Panc1 (cell line): ENCODE data around the gene INHA. TPM values are rescaled to one million over a fixed set of nuclear protein-coding genes. Genes with fewer than 3 reads are reported as not detected.

Experiments
- ATAC-seq: fragments of 200-7000 bp; cut with Tn5 transposase; 2 replicates; pipeline ENCODE4 v1.9.1; 2020; ENCODE audit warnings: mild to moderate bottlenecking, moderate library complexity
- BruUV-seq: library from RNA; stranded (reverse); fragments of 400-500 nt; replicated peaks from 2 replicates; lab custom pipeline; 2021; lab: Mats Ljungman, UMichigan
- CTCF ChIA-PET: fragments of 300-600 bp; sonication (Branson Sonifier 250); formaldehyde crosslinking; loops from one replicate; lab custom pipeline; 2022; ENCODE audit warnings: antibody characterized with exemption; lab: Charles Lee
- POLR2A ChIA-PET: fragments of 300-600 bp; sonication (Branson Sonifier 250); formaldehyde crosslinking; loops from one replicate; lab custom pipeline; 2022; ENCODE audit warnings: antibody characterized with exemption; lab: Charles Lee
- DNase-seq: peaks from one replicate; pipeline ENCODE4 v3.0.0-alpha.2; 2010; ENCODE audit warnings: low read depth, low spot score
- H3K27ac ChIP-seq: 2 replicates; pipeline ENCODE4 v1.5.1; 2011; ENCODE audit warnings: mild to moderate bottlenecking, low read length, inconsistent platforms
- H3K27me3 ChIP-seq: fragments of 200-500 bp; sonication (Bioruptor generic); 2 replicates; pipeline ENCODE4 v1.6.0; 2014; ENCODE audit warnings: low read length, inconsistent platforms; ENCODE audit not compliant: control insufficient read depth, insufficient read depth
- H3K36me3 ChIP-seq: fragments of 200-500 bp; sonication (Bioruptor generic); 2 replicates; pipeline ENCODE4 v1.5.1; 2014; ENCODE audit warnings: inconsistent platforms, mild to moderate bottlenecking, low read length, moderate library complexity; ENCODE audit not compliant: control insufficient read depth, insufficient read depth
- H3K4me1 ChIP-seq: 2 replicates; pipeline ENCODE4 v1.5.1; 2011; ENCODE audit warnings: inconsistent platforms, mild to moderate bottlenecking, low read length, moderate library complexity; ENCODE audit not compliant: control insufficient read depth, insufficient read depth
- H3K4me3 ChIP-seq, 2 experiments: 2 replicates each; pipeline ENCODE4 v1.5.1; 2011 to 2012; ENCODE audit warnings: low read depth in 2 of 2, low read length in 2 of 2, mild to moderate bottlenecking in 2 of 2, inconsistent platforms in 1 of 2, moderate library complexity in 1 of 2
- H3K9me3 ChIP-seq: fragments of 200-500 bp; sonication (Bioruptor generic); 2 replicates; pipeline ENCODE4 v1.5.1; 2014; ENCODE audit warnings: low read depth, mild to moderate bottlenecking, inconsistent platforms, low read length, moderate library complexity; ENCODE audit not compliant: control insufficient read depth, insufficient read depth
- CTCF ChIP-seq: fragments of 450-650 bp; IDR thresholded peaks from 2 replicates; pipeline ENCODE4 v1.5.1; 2017; ENCODE audit warnings: mild to moderate bottlenecking
- POLR2AphosphoS5 ChIP-seq: IDR thresholded peaks from 2 replicates; pipeline ENCODE4 v1.6.1; 2012; ENCODE audit warnings: mild to moderate bottlenecking, low read depth, low read length, moderate library complexity
- SIN3A ChIP-seq: IDR thresholded peaks from 2 replicates; pipeline ENCODE4 v1.6.1; 2012; ENCODE audit warnings: low read depth, mild to moderate bottlenecking, low read length, moderate library complexity, borderline replicate concordance; ENCODE audit not compliant: insufficient read depth
- TCF7L2 ChIP-seq: IDR thresholded peaks from 2 replicates; pipeline ENCODE4 v1.6.1; 2011; ENCODE audit warnings: mild to moderate bottlenecking, low read depth, low read length, inconsistent platforms
- in situ Hi-C: cut with HindIII; loops from 2 replicates; pipeline ENCODE4 v1.10.0; 2016; ENCODE audit warnings: low sequenced_read_pairs, low pct_unique_long_range_greater_than_20kb
- intact Hi-C: fragments of 100-400 bp; cut with micrococcal nuclease; formaldehyde crosslinking; loops from one replicate; pipeline ENCODE4 v1.10.0; 2022; ENCODE audit not compliant: unreplicated experiment
- total RNA-seq: library from RNA; stranded (reverse); gene quantifications from one replicate; pipeline ENCODE4 v1.2.1, GENCODE V29; 2021; ENCODE audit not compliant: unreplicated experiment
- TF ChIP-seq, protein P1 (sequence below), 2 experiments: IDR thresholded peaks; 2 replicates each; pipeline ENCODE4 v1.6.1; 2011 to 2012; ENCODE audit warnings: low read depth in 2 of 2, control low read depth in 1 of 2, low read length in 1 of 2, mild to moderate bottlenecking in 1 of 2, moderate library complexity in 1 of 2; ENCODE audit not compliant: insufficient read depth in 1 of 2

Gene INHA
- total RNA-seq, 1 experiment from 2014 or later: 1.2 TPM

DNA sequence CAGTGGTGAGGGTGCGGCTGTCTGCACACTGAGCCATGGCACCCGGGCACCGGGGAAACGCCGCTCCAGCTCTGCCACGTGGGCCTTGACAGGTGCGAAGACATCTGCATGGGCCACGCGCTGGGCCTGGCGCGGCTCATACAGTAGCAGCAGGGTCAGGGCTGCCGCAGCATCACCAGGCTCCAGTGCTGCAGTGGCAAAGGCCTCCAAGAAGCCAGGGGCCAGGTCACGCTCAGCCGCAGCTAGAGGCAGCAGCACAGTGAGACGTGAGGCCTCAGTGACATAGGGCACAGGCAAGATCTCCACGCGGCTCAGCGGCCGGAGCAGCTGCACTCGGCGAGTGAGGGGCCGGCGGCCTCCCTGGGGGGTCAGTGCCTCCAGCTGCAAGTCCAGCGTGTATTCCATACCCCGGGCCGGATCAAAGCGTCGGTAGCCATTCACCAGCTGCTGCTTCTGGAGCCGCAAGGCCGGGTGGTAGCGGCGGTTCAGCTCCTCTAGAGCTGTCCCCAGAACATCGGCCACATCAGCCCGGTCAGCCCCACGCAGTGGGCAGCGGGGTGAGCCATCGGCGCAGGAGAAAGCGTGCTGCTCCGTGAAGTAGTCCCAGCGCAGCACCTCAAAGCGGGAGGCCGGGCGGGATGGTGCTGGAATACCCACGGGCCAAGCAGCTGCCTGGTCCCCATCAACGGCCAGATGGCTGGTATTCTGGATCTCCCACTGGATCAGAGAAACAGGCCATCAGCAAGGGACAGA lies 32.0 kb upstream of the INHA start:
- no peak overlapping the region for H3K4me3 ChIP-seq
- H3K27me3 ChIP-seq: no peaks in the 10 kb centered on the region
- H3K27ac ChIP-seq: no peak overlapping the region
- ChIA-PET POLR2A (interaction anchor here (0.6 to 0.9 kb wide), 2 partner anchors 98 kb away, joined by 3 to 6 read pairs; no protein-coding TSS in a partner anchor), CTCF (interaction anchor here (1.0 to 1.3 kb wide), 2 partner anchors 103 to 149 kb away, joined by 3 to 4 read pairs; no protein-coding TSS in a partner anchor)
- TF ChIP-seq POLR2AphosphoS5: no peak
- no peak for TF ChIP-seq CTCF
- TF ChIP-seq TCF7L2: no peak
- TF ChIP-seq, protein P1, sequence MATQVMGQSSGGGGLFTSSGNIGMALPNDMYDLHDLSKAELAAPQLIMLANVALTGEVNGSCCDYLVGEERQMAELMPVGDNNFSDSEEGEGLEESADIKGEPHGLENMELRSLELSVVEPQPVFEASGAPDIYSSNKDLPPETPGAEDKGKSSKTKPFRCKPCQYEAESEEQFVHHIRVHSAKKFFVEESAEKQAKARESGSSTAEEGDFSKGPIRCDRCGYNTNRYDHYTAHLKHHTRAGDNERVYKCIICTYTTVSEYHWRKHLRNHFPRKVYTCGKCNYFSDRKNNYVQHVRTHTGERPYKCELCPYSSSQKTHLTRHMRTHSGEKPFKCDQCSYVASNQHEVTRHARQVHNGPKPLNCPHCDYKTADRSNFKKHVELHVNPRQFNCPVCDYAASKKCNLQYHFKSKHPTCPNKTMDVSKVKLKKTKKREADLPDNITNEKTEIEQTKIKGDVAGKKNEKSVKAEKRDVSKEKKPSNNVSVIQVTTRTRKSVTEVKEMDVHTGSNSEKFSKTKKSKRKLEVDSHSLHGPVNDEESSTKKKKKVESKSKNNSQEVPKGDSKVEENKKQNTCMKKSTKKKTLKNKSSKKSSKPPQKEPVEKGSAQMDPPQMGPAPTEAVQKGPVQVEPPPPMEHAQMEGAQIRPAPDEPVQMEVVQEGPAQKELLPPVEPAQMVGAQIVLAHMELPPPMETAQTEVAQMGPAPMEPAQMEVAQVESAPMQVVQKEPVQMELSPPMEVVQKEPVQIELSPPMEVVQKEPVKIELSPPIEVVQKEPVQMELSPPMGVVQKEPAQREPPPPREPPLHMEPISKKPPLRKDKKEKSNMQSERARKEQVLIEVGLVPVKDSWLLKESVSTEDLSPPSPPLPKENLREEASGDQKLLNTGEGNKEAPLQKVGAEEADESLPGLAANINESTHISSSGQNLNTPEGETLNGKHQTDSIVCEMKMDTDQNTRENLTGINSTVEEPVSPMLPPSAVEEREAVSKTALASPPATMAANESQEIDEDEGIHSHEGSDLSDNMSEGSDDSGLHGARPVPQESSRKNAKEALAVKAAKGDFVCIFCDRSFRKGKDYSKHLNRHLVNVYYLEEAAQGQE (IDR thresholded peaks at IDR 0.05; ENCODE audit: insufficient read depth in 1 of 2, low read depth in 2 of 2, low read length in 1 of 2): no peak
- TF ChIP-seq SIN3A: no peak
- in situ Hi-C loops (no loop called here), intact Hi-C loops (loop anchor here (5.0 kb wide), 1 partner anchor 87 kb away; the partner anchor contains the start of gene SLC4A3)
- peaks cover 9% of the 10 kb centered on the region; the same call in 1 of the 2 replicates for H3K4me1 ChIP-seq
- no peak for DNase-seq
- H3K36me3 ChIP-seq: 0 out of 2 replicates have a peak, but pooled peaks cover 2% of the 10 kb centered on the region
- no peaks in the 10 kb centered on the region for H3K9me3 ChIP-seq
- BruUV-seq: no TSS peak
- ATAC-seq: no peak

GRCh38 chr2:219540784-219541504 lies 31.2 kb upstream of the INHA start:
- Histone ChIP-seq H3K36me3 (0 out of 2 replicates have a peak, but pooled peaks cover 2% of the 10 kb centered on the region), H3K4me1 (peaks cover 9% of the 10 kb centered on the region; the same call in 1 of the 2 replicates), H3K27ac (no peak overlapping the region), H3K4me3 (no peak overlapping the region), H3K9me3 (no peaks in the 10 kb centered on the region), H3K27me3 (no peaks in the 10 kb centered on the region)
- BruUV-seq: TSS peak; percentile 71
- DNase-seq (no peak), ATAC-seq (no peak)
- POLR2A ChIA-PET: interaction anchor here (0.6 kb wide), 1 partner anchor 97 kb away, joined by 6 read pairs; no protein-coding TSS in a partner anchor
- TF ChIP-seq, protein P1 (IDR thresholded peaks at IDR 0.05; ENCODE audit: insufficient read depth in 1 of 2, low read depth in 2 of 2, low read length in 1 of 2): no peak
- TF ChIP-seq POLR2AphosphoS5 (no peak), SIN3A (no peak), CTCF (no peak), TCF7L2 (no peak)
- CTCF ChIA-PET: interaction anchor here (0.5 to 1.3 kb wide), 6 partner anchors 90 to 510 kb away, joined by 3 to 12 read pairs (median 4); no protein-coding TSS in a partner anchor
- in situ Hi-C loops: no loop called here
- intact Hi-C loops: loop anchor here (5.0 kb wide), 1 partner anchor 86 kb away; the partner anchor contains the start of gene SLC4A3
